Neural progenitor cell (in vitro differentiated cells): ENCODE results near the gene EIF2B2. TPM values are rescaled to one million over a fixed set of nuclear protein-coding genes. Genes with fewer than 3 reads are reported as not detected.
A peak's percentile ranks its signal among the peaks of the same experiment; 100 is the strongest.

ENCODE experiments used
- DNase-seq: peaks from one replicate; pipeline ENCODE4 v3.0.0-alpha.2; 2016; ENCODE audit warnings: low spot score
- H2AFZ ChIP-seq: fragments of 200-600 bp; sonication (generic); replicated peaks from 2 replicates; pipeline ENCODE4 v1.6.1; 2016; ENCODE audit warnings: antibody characterized with exemption
- H3F3A ChIP-seq: fragments of 200-600 bp; sonication (generic); 2 replicates; pipeline ENCODE4 v1.6.1; 2016; ENCODE audit warnings: antibody characterized with exemption, low read depth
- H3K27ac ChIP-seq: fragments of 200-600 bp; sonication (generic); 2 replicates; pipeline ENCODE4 v1.5.1; 2016; ENCODE audit warnings: mild to moderate bottlenecking
- H3K27me3 ChIP-seq: fragments of 200-600 bp; sonication (generic); 2 replicates; pipeline ENCODE4 v1.6.1; 2016; ENCODE audit warnings: mild to moderate bottlenecking, moderate library complexity
- H3K36me3 ChIP-seq: fragments of 200-600 bp; sonication (generic); 2 replicates; pipeline ENCODE4 v1.5.1; 2016
- H3K4me1 ChIP-seq: fragments of 200-600 bp; sonication (generic); 2 replicates; pipeline ENCODE4 v1.6.1; 2016; ENCODE audit warnings: mixed run types
- H3K4me2 ChIP-seq: fragments of 200-600 bp; sonication (generic); 2 replicates; pipeline ENCODE4 v1.6.1; 2016
- H3K4me3 ChIP-seq: fragments of 200-600 bp; sonication (generic); 2 replicates; pipeline ENCODE4 v1.5.1; 2016
- H3K79me2 ChIP-seq: fragments of 200-600 bp; sonication (generic); 2 replicates; pipeline ENCODE4 v1.6.1; 2016; ENCODE audit warnings: low read depth
- H3K9ac ChIP-seq: fragments of 200-600 bp; sonication (generic); 2 replicates; pipeline ENCODE4 v1.6.1; 2016
- H3K9me3 ChIP-seq: fragments of 200-600 bp; sonication (generic); 2 replicates; pipeline ENCODE4 v1.5.1; 2016; ENCODE audit warnings: low read depth
- H4K20me1 ChIP-seq: fragments of 200-600 bp; sonication (generic); 2 replicates; pipeline ENCODE4 v1.6.1; 2016; ENCODE audit warnings: low read depth
- H3K27ac Mint-ChIP-seq: 3 replicates; pipeline ENCODE4 v1.8.0; 2021; ENCODE audit warnings: mixed read lengths
- H3K27me3 Mint-ChIP-seq: 2 replicates; pipeline ENCODE4 v1.8.0; 2022; ENCODE audit warnings: low read depth, mild to moderate bottlenecking, inconsistent platforms, moderate library complexity, mixed read lengths; ENCODE audit not compliant: insufficient read depth
- H3K36me3 Mint-ChIP-seq: 3 replicates; pipeline ENCODE4 v1.8.0; 2021; ENCODE audit warnings: mixed read lengths
- H3K4me1 Mint-ChIP-seq: 3 replicates; pipeline ENCODE4 v1.8.0; 2021; ENCODE audit warnings: mixed read lengths
- H3K4me3 Mint-ChIP-seq: 3 replicates; pipeline ENCODE4 v1.8.0; 2021; ENCODE audit warnings: mild to moderate bottlenecking, moderate library complexity, mixed read lengths
- H3K9me3 Mint-ChIP-seq: 3 replicates; pipeline ENCODE4 v1.8.0; 2020; ENCODE audit warnings: mixed read lengths
- CTCF ChIP-seq: fragments of 200-600 bp; sonication (generic); IDR thresholded peaks from 2 replicates; pipeline ENCODE4 v1.5.1; 2017; ENCODE audit warnings: antibody characterized with exemption, mild to moderate bottlenecking
- EZH2 ChIP-seq: fragments of 200-600 bp; sonication (generic); IDR thresholded peaks from 2 replicates; pipeline ENCODE4 v1.6.1; 2017; ENCODE audit warnings: antibody characterized with exemption, mild to moderate bottlenecking, moderate library complexity
- EZH2phosphoT487 ChIP-seq: fragments of 200-600 bp; sonication (generic); IDR thresholded peaks from 2 replicates; pipeline ENCODE4 v1.6.1; 2017; ENCODE audit warnings: antibody characterized with exemption
- total RNA-seq: library from RNA; depleted of rRNA; stranded (reverse); fragments of >200 nt; gene quantifications from 2 replicates; pipeline ENCODE4 v1.2.3, GENCODE V29; 2015; ENCODE audit warnings: low replicate concordance

The EIF2B2 gene
- total RNA-seq, 1 donor from 2014 or later = 26.9 TPM

GRCh38 chr14:75048101-75048500, 45.4 kb downstream of the EIF2B2 start:
- TF ChIP-seq EZH2phosphoT487 = no peak
- TF ChIP-seq CTCF = no peak
- TF ChIP-seq EZH2 = no peak
- H3K36me3 Mint-ChIP-seq = peaks cover 38% of the 10 kb centered on the region
- peaks cover 10% of the 10 kb centered on the region for H3K4me1 ChIP-seq
- H3K27me3 Mint-ChIP-seq = peaks cover 5% of the 10 kb centered on the region
- no peak overlapping the region for H3K27ac Mint-ChIP-seq
- H3K9me3 Mint-ChIP-seq = peaks cover 7% of the 10 kb centered on the region
- peaks cover 12% of the 10 kb centered on the region for H3K4me1 Mint-ChIP-seq
- H3K27me3 ChIP-seq = no peaks in the 10 kb centered on the region
- H3K4me2 ChIP-seq = no peak overlapping the region
- H3F3A ChIP-seq = peaks cover 21% of the 10 kb centered on the region
- no peaks in the 10 kb centered on the region for H3K9me3 ChIP-seq
- DNase-seq = no peak
- no peak overlapping the region for H3K4me3 Mint-ChIP-seq
- no peak overlapping the region for H3K9ac ChIP-seq
- H3K36me3 ChIP-seq = no peaks in the 10 kb centered on the region
- no peak overlapping the region for H3K4me3 ChIP-seq
- no peak overlapping the region for H3K27ac ChIP-seq
- H3K79me2 ChIP-seq = peaks cover 14% of the 10 kb centered on the region
- H4K20me1 ChIP-seq = no peaks in the 10 kb centered on the region
- H2AFZ ChIP-seq = no peak overlapping the region

GRCh38 chr14:75049136-75049535, 46.4 kb downstream of the EIF2B2 start:
- peaks cover 12% of the 10 kb centered on the region for H3K4me1 Mint-ChIP-seq
- no peak overlapping the region for H3K4me3 Mint-ChIP-seq
- no peak overlapping the region for H3K27ac ChIP-seq
- no peaks in the 10 kb centered on the region for H4K20me1 ChIP-seq
- H3F3A ChIP-seq = peaks cover 27% of the 10 kb centered on the region
- peaks cover 7% of the 10 kb centered on the region for H3K9me3 Mint-ChIP-seq
- no peak overlapping the region for H3K4me3 ChIP-seq
- H3K27me3 Mint-ChIP-seq = peaks cover 5% of the 10 kb centered on the region
- H3K79me2 ChIP-seq = peaks cover 14% of the 10 kb centered on the region
- no peak overlapping the region for H3K27ac Mint-ChIP-seq
- no peak overlapping the region for H3K9ac ChIP-seq
- no peaks in the 10 kb centered on the region for H3K36me3 ChIP-seq
- peaks cover 10% of the 10 kb centered on the region for H3K4me1 ChIP-seq
- H3K9me3 ChIP-seq = no peaks in the 10 kb centered on the region
- H2AFZ ChIP-seq = no peak overlapping the region
- no peak for DNase-seq
- TF ChIP-seq EZH2phosphoT487 (no peak), CTCF (no peak), EZH2 (no peak)
- no peak overlapping the region for H3K4me2 ChIP-seq
- peaks cover 35% of the 10 kb centered on the region for H3K36me3 Mint-ChIP-seq
- H3K27me3 ChIP-seq = no peaks in the 10 kb centered on the region

GRCh38 chr14:75049731-75050201, 47.0 kb downstream of the EIF2B2 start:
- Mint-ChIP-seq H3K9me3 (peaks cover 7% of the 10 kb centered on the region), H3K4me3 (peak overlapping the region; percentile 84), H3K27ac (no peak overlapping the region), H3K4me1 (peaks cover 12% of the 10 kb centered on the region), H3K27me3 (peaks cover 5% of the 10 kb centered on the region), H3K36me3 (peaks cover 33% of the 10 kb centered on the region)
- H3K79me2 ChIP-seq = peaks cover 14% of the 10 kb centered on the region
- H3K9me3 ChIP-seq = no peaks in the 10 kb centered on the region
- H3K36me3 ChIP-seq = no peaks in the 10 kb centered on the region
- no peak overlapping the region for H3K4me2 ChIP-seq
- H3K9ac ChIP-seq = no peak overlapping the region
- H3K27me3 ChIP-seq = no peaks in the 10 kb centered on the region
- peaks cover 10% of the 10 kb centered on the region for H3K4me1 ChIP-seq
- TF ChIP-seq CTCF = no peak
- TF ChIP-seq EZH2 = no peak
- no peak for TF ChIP-seq EZH2phosphoT487
- no peaks in the 10 kb centered on the region for H4K20me1 ChIP-seq
- H3F3A ChIP-seq = peaks cover 27% of the 10 kb centered on the region
- no peak overlapping the region for H3K27ac ChIP-seq
- H2AFZ ChIP-seq = no peak overlapping the region
- no peak for DNase-seq
- H3K4me3 ChIP-seq = peak overlapping the region; percentile 51
